ENCODE results near the gene CDK17. TPM values are rescaled to one million over a fixed set of nuclear protein-coding genes. Genes with fewer than 3 reads are reported as not detected.

CDK17 gene
- total and polyA plus RNA-seq, 9 of the 15 experiments (the other 6 are each of a cell fraction or from before 2014, with no cell fraction given), result 4.8 to 39.3 (median 21.6) TPM

GRCh38 chr12:96248136-96248931 is 151.9 kb downstream of the CDK17 start:
- in situ Hi-C loops (cut with MboI), result no loop called here
- H3K9me1 ChIP-seq (ENCODE audit: control insufficient read depth, insufficient read depth, low read length), result no peaks in the 10 kb centered on the region
- intact Hi-C loops (cut with micrococcal nuclease), result no loop called here
- H3K79me2 ChIP-seq (ENCODE audit: control insufficient read depth, insufficient read depth, low read length), result no peaks in the 10 kb centered on the region
- TF ChIP-seq, protein P1, sequence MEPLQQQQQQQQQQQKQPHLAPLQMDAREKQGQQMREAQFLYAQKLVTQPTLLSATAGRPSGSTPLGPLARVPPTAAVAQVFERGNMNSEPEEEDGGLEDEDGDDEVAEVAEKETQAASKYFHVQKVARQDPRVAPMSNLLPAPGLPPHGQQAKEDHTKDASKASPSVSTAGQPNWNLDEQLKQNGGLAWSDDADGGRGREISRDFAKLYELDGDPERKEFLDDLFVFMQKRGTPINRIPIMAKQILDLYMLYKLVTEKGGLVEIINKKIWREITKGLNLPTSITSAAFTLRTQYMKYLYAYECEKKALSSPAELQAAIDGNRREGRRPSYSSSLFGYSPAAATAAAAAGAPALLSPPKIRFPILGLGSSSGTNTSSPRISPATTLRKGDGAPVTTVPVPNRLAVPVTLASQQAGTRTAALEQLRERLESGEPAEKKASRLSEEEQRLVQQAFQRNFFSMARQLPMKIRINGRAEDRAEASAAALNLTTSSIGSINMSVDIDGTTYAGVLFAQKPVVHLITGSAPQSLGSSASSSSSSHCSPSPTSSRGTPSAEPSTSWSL (CRISPR knock-in tag; IDR thresholded peaks at IDR 0.05; ENCODE audit: borderline replicate concordance), result no peak
- TF ChIP-seq EP300 (IDR thresholded peaks at IDR 0.05; ENCODE audit: low read length), result no peak
- no peak for TF ChIP-seq PTRF (tag; IDR thresholded peaks at IDR 0.05)
- no peak for TF ChIP-seq PHB (CRISPR knock-in tag; IDR thresholded peaks at IDR 0.05)
- no peak for TF ChIP-seq CTCF (IDR thresholded peaks at IDR 0.05 in 2 of 3, conservative IDR thresholded peaks at IDR 0.05 in 1 of 3; ENCODE audit: insufficient read depth in 2 of 3, low read depth in 1 of 3, low read length in 3 of 3)
- no peak for TF ChIP-seq STAT5B (CRISPR knock-in tag; IDR thresholded peaks at IDR 0.05)
- no peak for TF ChIP-seq SNRNP70 (optimal IDR thresholded peaks at IDR 0.05; ENCODE audit: low read depth, low read length)
- TF ChIP-seq NFIC (IDR thresholded peaks at IDR 0.05), result no peak
- no peak for TF ChIP-seq CBX1 (IDR thresholded peaks at IDR 0.05; ENCODE audit: low read depth)
- no peak for TF ChIP-seq ZNF644 (tag; IDR thresholded peaks at IDR 0.05; ENCODE audit: low read depth)
- TF ChIP-seq NUFIP1 (IDR thresholded peaks at IDR 0.05; ENCODE audit: partially characterized antibody), result no peak
- TF ChIP-seq ZNF282 (CRISPR knock-in tag; IDR thresholded peaks at IDR 0.05), result no peak
- TF ChIP-seq CC2D1A (IDR thresholded peaks at IDR 0.05), result no peak
- no peak overlapping the region for H3K9ac ChIP-seq (ENCODE audit: insufficient read depth in 1 of 2, low read depth in 2 of 2, low read length in 2 of 2)
- CTCF ChIA-PET (ENCODE audit: low intra/inter-chr PET ratio), result no interaction called here
- H3K9me3 ChIP-seq (replicated peaks; ENCODE audit: control insufficient read depth, insufficient read depth, low read depth, low read length), result no peaks in the 10 kb centered on the region
- no peak overlapping the region for H2AFZ ChIP-seq (ENCODE audit: low read depth, low read length)
- FAIRE-seq, result no peak
- no peak for DNase-seq (ENCODE audit: extremely low read depth in 1 of 4, low spot score in 3 of 4)
- no TSS peak for BruUV-seq (replicated peaks)
- WGBS (ENCODE audit: insufficient coverage, low coverage, missing lambda C conversion rate), result 71% methylated on average over 17 of the region's 17 CpGs
- no peak overlapping the region for H3K4me2 ChIP-seq (ENCODE audit: insufficient read depth, low read length)
- POLR2A ChIA-PET, result no interaction called here
- H3K27me3 ChIP-seq (ENCODE audit: control insufficient read depth in 2 of 2, insufficient read depth in 2 of 2, low read length in 2 of 2), result no peaks in the 10 kb centered on the region; a peak in 1 of 5 replicates
- 0 out of 3 replicates have a peak, but pooled peaks cover 4% of the 10 kb centered on the region for H3K36me3 ChIP-seq (ENCODE audit: control insufficient read depth, insufficient read depth, low read length)
- H4K20me1 ChIP-seq (replicated peaks; ENCODE audit: control insufficient read depth, insufficient read depth, low read length), result no peaks in the 10 kb centered on the region
- no peak for ATAC-seq
- H3K4me1 ChIP-seq (replicated peaks in 1 of 2; ENCODE audit: control insufficient read depth in 2 of 2, insufficient read depth in 2 of 2, low read length in 2 of 2), result peaks cover 0 to 5% of the 10 kb centered on the region in 2 experiments; a peak in 2 of 5 replicates
- H3K4me3 ChIP-seq, result no peak overlapping the region
- no peak overlapping the region for H3K27ac ChIP-seq (ENCODE audit: extremely low read depth, low read depth, low read length)

All from K562 (cell line).